ENCODE results near the gene TECTB.

The TECTB gene

DNA sequence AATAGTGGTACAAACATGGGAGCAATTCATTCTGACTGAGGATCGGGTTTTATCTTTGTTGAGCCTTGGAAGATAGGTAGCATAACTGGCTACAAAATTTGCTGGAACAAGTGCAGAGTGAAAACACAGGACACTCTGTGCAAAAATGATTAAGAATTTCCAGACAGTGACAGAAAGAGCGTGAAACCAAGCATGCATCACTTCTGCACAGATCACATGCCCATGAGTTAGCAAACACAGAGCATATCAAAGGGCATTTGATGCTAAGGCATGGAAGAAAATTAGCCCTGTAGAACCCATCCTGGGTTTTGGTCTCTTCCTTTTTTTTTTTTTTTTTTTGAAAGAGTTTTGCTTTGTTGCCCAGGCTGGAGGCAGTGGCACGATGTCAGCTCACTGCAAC is 28.3 kb downstream of the TECTB start:
- no peak for FAIRE-seq

GRCh38 chr10:112313234-112313633 is 30.0 kb downstream of the TECTB start:
- FAIRE-seq, result no peak

GRCh38 chr10:112313911-112314310 is 30.7 kb downstream of the TECTB start:
- no peak for FAIRE-seq

- no peak for FAIRE-seq
Measured at GRCh38 chr10:112314822-112315474, 31.7 kb downstream of the TECTB start.

GRCh38 chr10:112327678-112328077 is 44.5 kb downstream of the TECTB start:
- FAIRE-seq, result no peak

- FAIRE-seq, result no peak
Measured at GRCh38 chr10:112330162-112330561, 47.0 kb downstream of the TECTB start.

- no peak for FAIRE-seq
Measured at GRCh38 chr10:112330607-112331160, 47.5 kb downstream of the TECTB start.

- FAIRE-seq, result no peak
Measured at GRCh38 chr10:112332022-112332421, 48.8 kb downstream of the TECTB start.

- FAIRE-seq, result no peak
Measured at GRCh38 chr10:112332509-112333228, 49.5 kb downstream of the TECTB start.

DNA sequence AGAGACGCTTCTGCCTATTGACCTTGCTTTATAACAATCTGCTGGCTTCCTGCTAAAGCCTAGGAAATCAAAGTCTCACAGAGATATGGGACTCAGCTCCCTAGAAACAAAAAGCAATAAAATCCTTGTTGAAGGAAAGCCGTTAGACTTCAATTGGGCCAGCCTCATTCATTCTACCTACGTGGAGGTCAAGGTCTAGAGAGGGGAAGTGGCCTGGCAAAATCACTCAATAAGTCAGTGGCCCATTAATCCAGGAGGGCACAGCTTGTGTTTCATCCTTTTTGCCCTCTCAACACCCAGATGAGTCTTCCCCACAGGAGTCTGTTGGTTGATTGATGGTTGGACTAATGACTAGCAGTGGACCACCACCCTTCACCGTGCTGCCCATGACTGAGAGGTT is 50.3 kb downstream of the TECTB start:
- no peak for FAIRE-seq

- FAIRE-seq, result no peak
Measured at GRCh38 chr10:112335111-112335867, 52.1 kb downstream of the TECTB start.

- FAIRE-seq, result no peak
Measured at GRCh38 chr10:112335868-112336265, 52.7 kb downstream of the TECTB start.

GRCh38 chr10:112336556-112337201 is 53.5 kb downstream of the TECTB start:
- FAIRE-seq, result no peak

DNA sequence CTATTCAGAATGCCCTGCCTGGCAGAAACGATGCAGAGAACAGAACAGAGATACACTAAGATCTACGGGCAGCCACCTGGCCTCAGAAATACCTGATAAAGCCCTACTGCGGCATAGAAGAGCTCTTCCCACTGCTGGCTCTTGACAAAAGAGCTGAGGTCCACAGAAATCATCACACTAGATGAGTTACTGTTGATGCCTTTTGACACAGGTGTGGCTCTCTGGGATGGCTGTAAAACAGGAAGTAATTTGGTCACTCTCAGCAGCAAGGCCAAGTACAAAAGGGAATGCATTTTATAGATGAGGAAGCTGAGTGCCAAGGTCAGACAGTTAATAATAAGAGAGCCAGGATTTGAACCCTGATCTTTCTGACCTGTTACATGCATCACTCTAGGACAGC is 55.8 kb downstream of the TECTB start:
- FAIRE-seq, result no peak

DNA sequence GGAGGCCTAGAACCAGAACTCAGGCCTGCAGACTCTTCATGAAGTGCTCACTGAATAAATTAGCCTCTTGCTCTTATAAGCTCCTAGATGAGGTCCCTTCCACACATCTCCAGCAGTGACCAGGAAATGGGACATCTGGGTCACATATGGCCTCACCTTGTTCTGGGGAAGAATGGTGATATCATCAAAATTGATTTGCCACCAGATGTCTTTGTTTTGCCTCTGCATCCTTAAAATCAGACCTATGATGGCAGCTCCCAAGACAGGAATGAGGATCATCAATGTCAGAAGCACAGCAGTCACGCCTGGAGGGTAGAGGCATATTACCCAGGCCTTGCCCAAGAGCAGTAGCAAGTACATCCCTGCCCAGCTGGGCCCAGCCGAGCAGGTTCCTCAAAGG is 57.4 kb downstream of the TECTB start:
- FAIRE-seq, result no peak

GRCh38 chr10:112343056-112343806 is 60.0 kb downstream of the TECTB start:
- FAIRE-seq, result no peak

DNA sequence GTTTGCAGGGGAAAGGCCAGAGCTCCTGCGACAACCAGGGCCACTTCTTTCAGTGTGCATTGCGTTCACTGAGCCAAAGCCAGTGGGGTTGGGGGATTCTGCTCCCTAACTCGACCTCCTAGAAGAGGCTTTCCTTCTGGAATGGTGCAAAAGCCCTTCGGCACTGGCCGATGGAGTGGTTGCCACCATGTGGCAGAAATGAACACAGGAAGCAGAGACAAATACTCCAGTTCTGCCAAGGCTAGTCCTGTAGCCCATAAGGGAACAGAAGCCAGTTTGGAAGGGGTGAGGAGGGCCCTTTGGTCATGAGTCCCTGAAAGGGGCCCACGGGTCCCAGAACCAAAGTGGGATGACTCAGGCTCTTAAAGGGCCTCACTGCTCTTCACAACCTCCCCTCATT is 61.1 kb downstream of the TECTB start:
- no peak for FAIRE-seq

- no peak for FAIRE-seq
Measured at GRCh38 chr10:112345202-112345601, 62.0 kb downstream of the TECTB start.

GRCh38 chr10:112345743-112346142 is 62.5 kb downstream of the TECTB start:
- FAIRE-seq, result no peak

- no peak for FAIRE-seq
Measured at GRCh38 chr10:112346774-112347173, 63.6 kb downstream of the TECTB start.

- no peak for FAIRE-seq
Measured at GRCh38 chr10:112347709-112348671, 64.8 kb downstream of the TECTB start.

Data from endometrium (tissue), 2 donors.